Heart left ventricle (tissue), 16 donors: Measurements from ENCODE around the gene IRF5. TPM values are rescaled to one million over a fixed set of nuclear protein-coding genes. Genes with fewer than 3 reads are reported as not detected.

Experiments
- ATAC-seq, 4 donors: fragments of 200-7000 bp; cut with Tn5 transposase; one replicate each; pipeline ENCODE4 v1.9.1; 2020 to 2022; ENCODE audit warnings: moderate library complexity in 4 of 4, mild to moderate bottlenecking in 3 of 4, moderate number of reproducible peaks in 1 of 4
- DNase-seq, 5 donors: peaks; one replicate each; pipeline ENCODE4 v3.0.0-alpha.2; 2020
- H3K27ac ChIP-seq, 12 donors: fragments of 200-600 bp; sonication (generic) in 4 of 12; one replicate each; pipeline versions ENCODE4 v1.5.0 to v1.8.0; 2016 to 2022; ENCODE audit warnings: mild to moderate bottlenecking in 2 of 12
- H3K27me3 ChIP-seq, 9 donors: fragments of 200-600 bp; sonication (generic) in 2 of 9; one replicate each; pipeline versions ENCODE4 v1.5.1 to v1.8.0; 2016 to 2022; ENCODE audit warnings: mild to moderate bottlenecking in 3 of 9
- H3K36me3 ChIP-seq, 9 donors: fragments of 200-600 bp; sonication (generic) in 2 of 9; one replicate each; pipeline versions ENCODE4 v1.5.0 to v1.8.0; 2018 to 2022; ENCODE audit warnings: mild to moderate bottlenecking in 2 of 9
- H3K4me1 ChIP-seq, 12 donors: fragments of 200-600 bp; sonication (generic) in 4 of 12; one replicate each; pipeline versions ENCODE4 v1.5.0 to v1.8.0; 2016 to 2022; ENCODE audit warnings: mild to moderate bottlenecking in 3 of 12
- H3K4me3 ChIP-seq, 12 donors: fragments of 200-600 bp; sonication (generic) in 4 of 12; one replicate each; pipeline versions ENCODE4 v1.5.0 to v1.8.0; 2017 to 2022; ENCODE audit warnings: mild to moderate bottlenecking in 9 of 12, moderate library complexity in 4 of 12
- H3K9me3 ChIP-seq, 12 donors: fragments of 200-600 bp; sonication (generic) in 4 of 12; one replicate each; pipeline versions ENCODE4 v1.5.0 to v1.8.0; 2016 to 2022; ENCODE audit warnings: mild to moderate bottlenecking in 1 of 12
- CTCF ChIP-seq, 12 donors: fragments of 200-600 bp; sonication (generic) in 4 of 12; IDR thresholded peaks; one replicate each; pipeline versions ENCODE4 v1.5.0 to v1.8.0; 2018 to 2022; ENCODE audit warnings: antibody characterized with exemption in 12 of 12, mild to moderate bottlenecking in 5 of 12
- POLR2A ChIP-seq, 2 donors: fragments of 450-650 bp; IDR thresholded peaks; one replicate each; pipeline ENCODE4 v1.6.1; 2017; ENCODE audit warnings: antibody characterized with exemption in 2 of 2, mild to moderate bottlenecking in 2 of 2, moderate library complexity in 2 of 2
- WGBS, 4 donors: extraction: QIAGEN DNeasy Blood & Tissue Kit in 2 of 4; methylation state at CpG; one replicate each; pipeline versions ENCODE4 v1.1.5 to v1.1.7; 2013 to 2018; 5-methylcytosine and 5-hydroxymethylcytosine counted together
- intact Hi-C, 10 donors: fragments of 100-400 bp; cut with DNase I; formaldehyde crosslinking; loops; one replicate each; pipeline versions ENCODE4 v1.11.1 to v1.14.2; 2022
- polyA plus RNA-seq, 2 donors: library from polyadenylated mRNA; stranded (reverse); fragments of 200-250 nt; gene quantifications; one replicate each; pipeline ENCODE4 v1.2.3, GENCODE V29; 2013
- total RNA-seq, 9 donors: library from RNA; depleted of rRNA in 2 of 9; stranded (reverse); fragments of >200 nt in 2 of 9; fragmentation: NEBNext Ultra II Directional in 3 of 9; extraction: Animal tissue kit (Norgen Biotek cat#: 25700) in 3 of 9; gene quantifications; one replicate each; pipeline versions ENCODE4 v1.1.0 to v1.2.4, GENCODE V29; 2016 to 2023
- donor health status: ischemic (EF 13 %, LVEDD 7.1; RV severe dilation, severe dysfunction).
- donor health status: healthy with polysubstance abuse.
- donor health status: DM: no; HTN: yes; CAD: no.
- donor health status: DM: no; HTN: no; CAD: no.
- donor health status: ischemic (EF 25% LVEDD 6.9; RV normal size, moderate dysfunction).
- donor health status: ischemic (EF 25% LVEDD 5.7; RV mildly dilated, moderate dysfunction).
- donor health status: healthy.
- donor health status: DM: yes; HTN: yes; CAD: no.
- donor health status: ischemic (EF 35%, LVEDD 5.7; RV mildly dilated, moderate dysfunction).
- donor health status: nonischemic (EF 11% LVEDD 7.7; RV severe dilation, severe dysfunction).
- donor health status: DM: yes; HTN: yes; CAD: no.
- donor health status: PGD.
- donor health status: ischemic (EF 29% LVEDD 5.4; RV normal size, mild dysfunction).
- donor health status: nonischemic (EF 23%, LVEDD 6.1; RV moderate dilation, normal function).

The IRF5 gene
- total and polyA plus RNA-seq, 11 donors, result 1.2 to 15.4 (median 1.8) TPM

GRCh38 chr7:128951296-128951695 is 13.6 kb downstream of the IRF5 start:
- Histone ChIP-seq H3K4me1 (peaks cover 0 to 16% (median 0%) of the 10 kb centered on the region in 12 donors), H3K9me3 (no peaks in the 10 kb centered on the region), H3K4me3 (no peak overlapping the region), H3K36me3 (peaks cover 0 to 72% (median 44%) of the 10 kb centered on the region in 9 donors), H3K27ac (no peak overlapping the region), H3K27me3 (peaks cover 0 to 4% (median 0%) of the 10 kb centered on the region in 9 donors)
- intact Hi-C loops, result no loop called here
- 65 to 72% (median 70%) methylated on average over 5 of the region's 5 CpGs for WGBS, 4 donors
- no peak for ATAC-seq
- DNase-seq, result no peak
- no peak for TF ChIP-seq CTCF (IDR thresholded peaks at IDR 0.05)
- no peak for TF ChIP-seq POLR2A (IDR thresholded peaks at IDR 0.05)

GRCh38 chr7:128954150-128954549 is 16.4 kb downstream of the IRF5 start:
- intact Hi-C loops, result no loop called here
- TF ChIP-seq CTCF (IDR thresholded peaks at IDR 0.05) (no peak), POLR2A (IDR thresholded peaks at IDR 0.05) (no peak)
- WGBS, 4 donors, result 86 to 93% (median 91%) methylated on average over 2 of the region's 2 CpGs

GRCh38 chr7:128954830-128955802 is 17.4 kb downstream of the IRF5 start:
- ATAC-seq (no peak), DNase-seq (no peak)
- no peaks in the 10 kb centered on the region for H3K27me3 ChIP-seq
- H3K27ac ChIP-seq, result no peak overlapping the region
- no peak overlapping the region for H3K4me3 ChIP-seq
- H3K36me3 ChIP-seq, result peaks cover 0 to 89% (median 83%) of the 10 kb centered on the region in 9 donors
- TF ChIP-seq CTCF (IDR thresholded peaks at IDR 0.05) (no peak), POLR2A (IDR thresholded peaks at IDR 0.05) (no peak)
- intact Hi-C loops, result no loop called here
- H3K4me1 ChIP-seq, result no peaks in the 10 kb centered on the region
- no peaks in the 10 kb centered on the region for H3K9me3 ChIP-seq
- WGBS, 4 donors, result 69 to 76% (median 74%) methylated on average over 15 of the region's 15 CpGs

More at GRCh38 chr7:128954150-128954549, 16.4 kb downstream of the IRF5 start:
- no peaks in the 10 kb centered on the region for H3K9me3 ChIP-seq
- H3K27ac ChIP-seq, result no peak overlapping the region
- no peaks in the 10 kb centered on the region for H3K27me3 ChIP-seq
- DNase-seq (no peak), ATAC-seq (no peak)
- peaks cover 0 to 80% (median 73%) of the 10 kb centered on the region in 9 donors for H3K36me3 ChIP-seq
- H3K4me1 ChIP-seq, result peaks cover 0 to 1% (median 0%) of the 10 kb centered on the region in 12 donors
- H3K4me3 ChIP-seq, result no peak overlapping the region

GRCh38 chr7:128955981-128956380 is 18.3 kb downstream of the IRF5 start:
- ATAC-seq (no peak), DNase-seq (no peak)
- TF ChIP-seq POLR2A (IDR thresholded peaks at IDR 0.05) (no peak), CTCF (IDR thresholded peaks at IDR 0.05) (no peak)
- intact Hi-C loops, result no loop called here
- no peaks in the 10 kb centered on the region for H3K27me3 ChIP-seq
- H3K4me3 ChIP-seq, result no peak overlapping the region
- H3K9me3 ChIP-seq, result no peaks in the 10 kb centered on the region
- H3K36me3 ChIP-seq, result peaks cover 0 to 95% (median 89%) of the 10 kb centered on the region in 9 donors
- no peaks in the 10 kb centered on the region for H3K4me1 ChIP-seq
- no peak overlapping the region for H3K27ac ChIP-seq
